Jurkat, Clone E6-1 (cell line): ENCODE results near the gene BAHCC1. TPM values are rescaled to one million over a fixed set of nuclear protein-coding genes. Genes with fewer than 3 reads are reported as not detected.
A peak's percentile ranks its signal among the peaks of the same experiment; 100 is the strongest.
"Not testable (repeated sequence)": the region's sequence is repeated elsewhere in the genome, so short reads cannot be mapped to it uniquely, and the experiment has no call there.

Experiments
- DNase-seq: peaks from one replicate; pipeline ENCODE4 v3.0.0-alpha.2; 2011; ENCODE audit warnings: low read depth, low spot score
- H3K4me3 ChIP-seq: 2 replicates; pipeline ENCODE4 v1.5.1; 2011; ENCODE audit warnings: mild to moderate bottlenecking, low read length, control low read depth, moderate library complexity
- polyA plus RNA-seq: library from polyadenylated mRNA; unstranded; fragments of >200 nt; gene quantifications from one replicate; pipeline ENCODE4 v1.2.1, GENCODE V29; 2012; ENCODE audit warnings: missing spikeins; ENCODE audit not compliant: insufficient read length, insufficient read depth

BAHCC1 gene
- polyA plus RNA-seq: 8.7 TPM

GRCh38 chr17:81394921-81395599 lies at the start of gene BAHCC1:
BAHCC1 (plus strand) TSS chr17:81395457; CDS start chr17:81399740, 4,283 bp downstream.
- H3K4me3 ChIP-seq: peak within 1 kb of the TSS; percentile 82

DNA sequence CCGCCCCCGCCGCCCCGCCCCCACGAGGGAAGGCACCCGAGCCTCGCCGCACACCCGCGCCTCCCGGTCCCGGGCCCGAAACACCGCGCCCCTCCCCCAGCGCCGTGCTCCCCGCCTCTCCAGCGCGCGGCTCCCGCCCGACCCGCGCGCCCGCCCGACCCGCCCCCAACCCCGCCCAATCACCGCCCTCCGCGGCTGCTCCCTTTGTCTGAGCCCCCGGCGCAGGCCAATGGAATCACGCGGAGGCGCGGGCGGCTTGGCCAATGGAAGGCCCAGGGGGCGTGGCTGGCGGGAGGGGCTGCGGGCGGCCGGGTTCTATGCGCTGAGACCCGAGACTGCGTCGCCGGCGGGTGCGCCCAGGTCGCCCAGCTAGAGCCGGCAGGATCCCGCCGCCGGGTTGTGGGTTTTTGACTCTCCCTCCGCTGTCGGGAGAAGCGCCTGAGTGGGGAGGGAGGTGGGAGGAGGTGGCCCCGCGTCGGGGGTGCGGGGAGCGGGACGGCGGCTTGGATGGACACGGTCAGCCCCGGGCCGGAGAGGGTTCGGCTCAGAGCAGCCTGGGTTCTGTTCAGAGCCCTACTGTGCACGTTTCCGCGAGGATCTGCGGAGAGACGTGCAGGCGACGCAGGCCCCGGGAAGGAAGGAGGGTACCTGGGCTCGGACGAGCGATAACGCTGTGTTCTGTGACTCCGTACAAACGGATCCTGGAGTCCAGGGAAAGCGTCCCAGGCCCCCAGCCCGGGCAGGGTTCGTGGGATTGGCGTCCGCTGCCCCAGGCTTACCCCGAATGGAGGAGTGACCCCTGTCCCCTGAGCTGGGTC lies 49.0 kb upstream of the BAHCC1 start:
- peak; percentile 90 for DNase-seq
- H3K4me3 ChIP-seq: peak overlapping the region; percentile 66

More at GRCh38 chr17:81394921-81395599, at the start of gene BAHCC1:
- peak; percentile 99 for DNase-seq

- DNase-seq: no peak
- H3K4me3 ChIP-seq: peak overlapping the region; percentile 66
Observed at GRCh38 chr17:81346908-81347349, 48.3 kb upstream of the BAHCC1 start.

- no peak overlapping the region for H3K4me3 ChIP-seq
- DNase-seq: no peak
Observed at GRCh38 chr17:81347437-81347836, 47.8 kb upstream of the BAHCC1 start.

GRCh38 chr17:81348097-81349055 lies 46.9 kb upstream of the BAHCC1 start:
- DNase-seq: no peak

DNA sequence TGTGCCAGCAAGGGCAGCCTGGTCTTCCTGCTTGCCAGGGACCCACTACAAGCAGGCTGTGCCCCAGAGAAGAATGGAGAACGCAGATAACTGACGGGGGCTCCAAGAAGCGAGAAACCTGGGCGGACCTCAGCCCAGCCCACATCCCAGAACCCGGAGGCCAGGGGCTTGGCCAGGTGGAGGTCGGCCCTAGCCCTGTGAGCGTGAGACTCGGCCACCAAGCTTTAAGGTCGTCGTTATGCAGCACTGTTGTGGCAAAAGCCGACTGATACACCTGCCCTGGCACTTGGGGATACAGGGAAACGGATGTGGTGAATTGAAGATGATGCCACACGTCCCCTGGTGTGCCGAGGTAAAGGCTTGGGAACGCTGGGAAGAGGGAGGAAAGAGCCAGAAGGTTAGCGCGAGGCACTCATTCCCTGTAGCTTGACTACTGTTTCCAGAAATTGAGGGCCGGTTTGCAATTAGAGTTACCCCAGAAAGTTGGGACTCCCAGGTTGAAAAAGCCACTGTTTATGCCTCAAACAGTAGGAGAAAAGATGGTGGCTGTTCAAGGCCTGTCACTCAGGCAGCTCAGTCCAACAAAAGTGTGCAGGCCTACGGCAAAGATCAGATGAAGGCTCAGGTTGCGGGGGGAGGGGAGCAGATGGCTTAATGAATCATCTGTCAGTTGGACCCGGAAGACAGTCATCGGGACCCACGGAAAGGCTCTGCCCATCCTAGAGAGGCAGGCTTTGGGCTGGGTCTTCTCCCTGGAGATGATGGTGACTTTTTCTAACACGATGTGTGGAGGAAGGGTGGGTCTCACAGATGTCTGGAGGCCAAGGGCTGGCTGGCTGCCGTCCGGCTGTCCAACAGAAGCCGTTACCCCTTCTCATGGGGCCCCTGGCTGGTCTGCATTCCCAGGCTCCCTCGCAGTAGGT lies 45.6 kb upstream of the BAHCC1 start:
- no peak overlapping the region for H3K4me3 ChIP-seq
- no peak for DNase-seq

More at GRCh38 chr17:81348097-81349055, 46.9 kb upstream of the BAHCC1 start:
- H3K4me3 ChIP-seq: no peak overlapping the region

DNA sequence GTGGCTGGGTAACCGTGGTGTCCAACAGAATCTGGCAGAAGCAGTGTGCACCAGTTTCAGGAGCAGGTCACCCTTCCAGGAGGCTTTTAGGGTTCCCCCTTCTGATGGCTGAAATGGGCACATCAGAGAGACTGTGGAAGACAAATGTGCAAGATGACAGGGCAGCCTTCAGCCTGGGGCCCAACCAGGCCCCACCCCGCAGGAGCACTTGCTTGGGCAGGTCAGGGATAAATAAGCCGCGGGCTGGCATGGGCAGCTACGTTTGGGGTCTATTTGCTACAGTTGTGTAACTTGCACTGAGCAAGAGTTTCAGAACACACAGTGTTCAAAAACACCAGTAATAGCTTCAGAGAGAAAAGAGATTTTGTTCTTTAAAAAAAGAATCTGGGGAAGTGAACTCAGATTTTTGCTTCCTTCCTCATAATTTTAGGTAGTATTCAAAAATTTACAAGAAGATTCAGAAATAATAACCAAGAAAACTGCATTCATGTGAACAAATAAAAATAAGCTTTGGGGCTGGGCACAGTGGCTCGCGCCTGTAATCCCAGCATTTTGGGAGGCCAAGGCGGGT lies 44.9 kb upstream of the BAHCC1 start:
- H3K4me3 ChIP-seq: no peak overlapping the region
- no peak for DNase-seq

GRCh38 chr17:81351329-81352052 lies 43.8 kb upstream of the BAHCC1 start:
- H3K4me3 ChIP-seq: not testable (repeated sequence)

DNA sequence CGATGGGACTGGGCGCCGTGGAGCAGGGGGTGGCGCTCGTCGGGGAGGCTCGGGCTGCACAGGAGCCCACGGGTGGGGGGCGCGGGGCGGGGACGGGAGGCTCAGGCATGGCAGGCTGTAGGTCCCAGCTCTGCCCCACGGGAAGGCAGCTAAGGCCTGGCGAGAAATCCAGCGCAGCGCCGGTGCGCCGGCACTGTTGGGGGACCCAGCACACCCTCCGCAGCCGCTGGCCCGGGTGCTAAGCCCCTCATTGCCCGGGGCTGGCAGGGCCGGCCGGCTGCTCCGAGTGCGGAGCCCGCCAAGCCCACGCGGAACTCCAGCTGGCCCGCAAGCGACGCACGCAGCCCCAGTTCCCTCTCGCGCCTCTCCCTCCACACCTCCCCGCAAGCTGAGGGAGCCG lies 43.2 kb upstream of the BAHCC1 start:
- H3K4me3 ChIP-seq, DNase-seq: not testable (repeated sequence)

More at GRCh38 chr17:81351329-81352052, 43.8 kb upstream of the BAHCC1 start:
- DNase-seq: not testable (repeated sequence)

GRCh38 chr17:81354252-81354953 lies 40.9 kb upstream of the BAHCC1 start:
- DNase-seq: no peak
- no peak overlapping the region for H3K4me3 ChIP-seq

DNA sequence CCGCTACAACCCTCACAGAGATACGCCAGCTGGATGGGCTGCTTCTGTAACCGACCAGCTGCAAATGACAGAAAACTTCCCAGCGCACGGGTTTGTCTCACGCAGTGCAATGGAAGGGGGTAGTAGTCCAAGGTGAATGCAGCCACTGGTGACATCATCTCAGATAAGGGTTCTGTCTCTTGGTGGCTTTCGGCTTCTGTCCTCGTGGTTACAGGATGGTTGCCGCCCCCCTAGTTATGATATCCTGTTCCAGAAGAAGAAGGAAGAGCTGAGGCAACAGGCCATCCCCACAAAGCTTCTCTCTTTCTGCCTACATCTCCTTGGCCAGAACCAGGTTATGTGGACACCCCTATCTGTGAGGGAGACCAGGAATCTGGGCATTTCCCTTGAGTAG lies 40.3 kb upstream of the BAHCC1 start:
- DNase-seq: no peak
- H3K4me3 ChIP-seq: no peak overlapping the region

DNA sequence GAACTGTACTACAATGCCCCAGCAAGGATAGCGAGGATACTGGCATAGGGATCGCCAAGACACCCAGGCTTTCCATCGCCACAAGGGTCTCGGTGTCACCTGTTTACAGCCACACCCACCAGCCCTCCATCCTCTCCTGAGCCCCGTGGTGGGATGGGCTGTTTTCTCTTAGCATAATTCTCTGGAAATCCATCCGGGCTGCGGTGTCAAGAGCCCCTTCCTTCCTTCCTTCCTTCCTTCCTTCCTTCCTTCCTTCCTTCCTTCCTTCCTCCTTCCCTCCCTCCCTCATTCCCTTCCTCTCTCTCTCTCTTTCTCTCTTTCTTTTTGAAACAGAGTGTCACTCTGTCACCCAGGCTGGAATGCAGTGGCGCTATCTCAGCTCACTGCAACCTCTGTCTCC lies 36.0 kb upstream of the BAHCC1 start:
- DNase-seq: no peak
- no peak overlapping the region for H3K4me3 ChIP-seq

DNA sequence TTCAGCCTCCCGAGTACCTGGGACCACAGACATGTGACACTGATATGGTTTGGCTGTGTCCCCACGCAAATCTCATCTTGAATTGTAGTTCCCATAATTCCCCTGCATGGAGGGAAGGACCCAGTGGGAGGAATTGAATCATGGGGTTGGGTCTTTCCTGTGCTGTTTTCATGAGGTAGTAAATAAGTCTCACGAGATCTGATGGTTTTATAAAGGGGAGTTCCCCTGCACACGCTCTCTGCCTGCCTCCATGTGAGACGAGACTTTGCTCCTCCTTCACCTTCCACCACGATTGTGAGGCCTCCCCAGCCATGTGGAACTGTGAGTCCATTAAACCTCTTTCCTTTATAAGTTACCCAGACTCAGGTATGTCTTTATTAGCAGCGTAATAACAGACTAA lies 33.3 kb upstream of the BAHCC1 start:
- H3K4me3 ChIP-seq, DNase-seq: not testable (repeated sequence)

DNA sequence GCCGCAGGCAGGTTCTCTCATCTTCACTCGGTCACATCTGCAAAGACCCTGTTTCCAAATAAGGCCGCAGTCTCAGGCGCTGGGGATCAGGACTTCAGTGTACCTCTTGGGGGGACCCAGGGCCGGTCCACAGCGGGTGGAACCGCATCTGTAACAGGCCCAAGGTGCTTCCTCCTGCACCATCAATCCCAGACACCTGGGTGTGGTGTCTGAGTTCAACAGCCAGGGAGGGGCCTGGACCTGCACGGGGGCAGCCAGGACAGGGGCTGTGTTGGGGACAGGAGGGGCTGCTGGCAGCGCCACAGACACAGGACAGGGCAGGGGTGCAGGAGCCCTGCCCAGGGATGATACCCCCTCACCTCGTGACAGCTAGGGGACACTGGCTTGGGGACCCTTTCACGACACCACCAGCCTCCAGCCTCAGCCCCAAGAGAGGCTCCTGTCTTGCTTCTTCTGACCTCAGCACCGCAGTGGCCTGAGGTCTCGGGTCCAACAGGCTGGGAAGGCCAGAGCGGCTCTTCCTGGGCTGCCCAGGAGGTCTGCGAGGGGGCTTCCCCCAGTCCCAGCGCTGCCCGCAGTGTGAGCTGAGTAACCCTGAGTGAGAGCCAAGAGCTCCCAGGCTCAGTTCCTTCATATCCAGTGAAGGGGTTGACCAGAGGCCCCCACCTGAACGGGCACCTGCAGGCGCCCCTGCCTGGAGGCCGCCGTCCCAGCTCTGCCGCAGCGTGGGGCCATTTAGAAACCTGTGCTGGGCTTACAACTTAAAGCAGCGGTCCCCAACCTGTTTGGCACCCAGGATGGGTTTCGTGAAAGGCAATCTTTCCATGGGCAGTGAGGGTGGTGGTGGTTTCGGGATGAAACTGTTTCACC lies 30.7 kb upstream of the BAHCC1 start:
- no peak for DNase-seq
- H3K4me3 ChIP-seq: no peak overlapping the region

GRCh38 chr17:81365148-81365600 lies 30.1 kb upstream of the BAHCC1 start:
- DNase-seq: no peak
- H3K4me3 ChIP-seq: no peak overlapping the region
